OCI-LY1 (cell line): Measurements from ENCODE around the gene RAD51B.

Source experiments
- H2AFZ ChIP-seq: fragments of 200-600 bp; sonication (generic), shearing (Covaris generic); 2 replicates; pipeline ENCODE4 v1.6.0; 2014; ENCODE audit warnings: antibody characterized with exemption, mild to moderate bottlenecking, low read length
- H3F3A ChIP-seq: fragments of 200-600 bp; sonication (generic), shearing (Covaris generic); 2 replicates; pipeline ENCODE4 v1.6.0; 2014; ENCODE audit warnings: mild to moderate bottlenecking, antibody characterized with exemption, low read length, moderate library complexity; ENCODE audit not compliant: insufficient read depth
- H3K27ac ChIP-seq: fragments of 200-600 bp; sonication (generic); 2 replicates; pipeline ENCODE4 v1.5.1; 2014; ENCODE audit warnings: low read length, mixed run types, mild to moderate bottlenecking, low read depth; ENCODE audit not compliant: poor library complexity, severe bottlenecking
- H3K27me3 ChIP-seq: fragments of 200-600 bp; sonication (generic); 2 replicates; pipeline ENCODE4 v1.6.0; 2014; ENCODE audit warnings: antibody characterized with exemption, mild to moderate bottlenecking, low read length, moderate library complexity; ENCODE audit not compliant: insufficient read depth
- H3K36me3 ChIP-seq: fragments of 200-600 bp; sonication (generic); 2 replicates; pipeline ENCODE4 v1.6.1; 2014; ENCODE audit warnings: mild to moderate bottlenecking, antibody characterized with exemption, low read length, moderate library complexity, mixed read lengths; ENCODE audit not compliant: insufficient read depth
- H3K4me1 ChIP-seq: fragments of 200-600 bp; sonication (generic); 2 replicates; pipeline ENCODE4 v1.5.1; 2014; ENCODE audit warnings: mild to moderate bottlenecking, low read length, moderate library complexity; ENCODE audit not compliant: insufficient read depth, severe bottlenecking
- H3K4me2 ChIP-seq: fragments of 200-600 bp; sonication (generic), shearing (Covaris generic); 2 replicates; pipeline ENCODE4 v1.6.1; 2014; ENCODE audit warnings: low read length
- H3K4me3 ChIP-seq: fragments of 200-600 bp; sonication (generic); 2 replicates; pipeline ENCODE4 v1.5.1; 2014; ENCODE audit warnings: low read length, low read depth, mild to moderate bottlenecking, mixed read lengths; ENCODE audit not compliant: poor library complexity, severe bottlenecking
- H3K79me2 ChIP-seq: fragments of 200-600 bp; shearing (Covaris generic); 2 replicates; pipeline ENCODE4 v1.6.1; 2016; ENCODE audit warnings: mixed run types, low read length, mixed read lengths; ENCODE audit not compliant: insufficient read depth
- H3K9ac ChIP-seq: fragments of 200-600 bp; sonication (generic), shearing (Covaris generic); 2 replicates; pipeline ENCODE4 v1.6.1; 2014; ENCODE audit warnings: mild to moderate bottlenecking, low read length, mixed read lengths
- H3K9me2 ChIP-seq: fragments of 200-600 bp; sonication (generic), shearing (Covaris generic); 2 replicates; pipeline ENCODE4 v1.6.1; 2014; ENCODE audit warnings: low read depth, mild to moderate bottlenecking, low read length, mixed read lengths
- H3K9me3 ChIP-seq: fragments of 200-600 bp; shearing (Covaris generic); 2 replicates; pipeline ENCODE4 v1.6.1; 2014; ENCODE audit warnings: low read length, mixed read lengths
- H4K20me1 ChIP-seq: fragments of 200-600 bp; sonication (generic), shearing (Covaris generic); 2 replicates; pipeline ENCODE4 v1.6.0; 2016; ENCODE audit warnings: mild to moderate bottlenecking, low read length; ENCODE audit not compliant: insufficient read depth
- EZH2 ChIP-seq: fragments of 200-600 bp; sonication (generic), shearing (Covaris generic); IDR thresholded peaks from 2 replicates; pipeline ENCODE4 v1.8.0; 2017; ENCODE audit warnings: borderline replicate concordance, mixed run types, mild to moderate bottlenecking, antibody characterized with exemption, low read length, moderate library complexity, mixed read lengths
- TF ChIP-seq, protein P1 (sequence below): fragments of 200-600 bp; sonication (generic), shearing (Covaris generic); IDR thresholded peaks from 2 replicates; pipeline ENCODE4 v1.5.1; 2017; ENCODE audit warnings: mild to moderate bottlenecking, antibody characterized with exemption, low read length, moderate library complexity, mixed read lengths

RAD51B gene

DNA sequence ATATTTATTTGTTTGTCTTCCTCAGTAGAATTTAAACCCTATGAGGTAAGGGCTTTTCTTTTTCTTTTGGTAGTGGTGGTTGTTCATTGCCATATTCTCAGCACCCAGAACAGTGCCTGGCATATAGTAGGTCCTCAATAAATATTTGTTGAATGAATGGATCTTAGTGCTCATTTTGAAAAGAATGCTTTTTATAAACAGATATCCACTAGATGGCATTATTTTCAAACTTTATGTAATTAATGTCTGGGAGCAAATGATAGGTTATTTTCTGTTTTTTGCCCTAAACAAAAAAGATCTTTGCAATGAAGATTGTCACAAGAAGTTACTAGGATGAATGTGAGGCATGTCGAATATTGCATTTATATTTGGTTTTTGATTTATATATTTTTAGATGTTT lies 64.1 kb downstream of the RAD51B start:
- no peaks in the 10 kb centered on the region for H3K36me3 ChIP-seq
- H3K9ac ChIP-seq: no peak overlapping the region
- no peak overlapping the region for H3K4me3 ChIP-seq
- no peaks in the 10 kb centered on the region for H3K79me2 ChIP-seq
- no peak overlapping the region for H3K27ac ChIP-seq
- H3K9me3 ChIP-seq: no peaks in the 10 kb centered on the region
- no peak overlapping the region for H2AFZ ChIP-seq
- no peaks in the 10 kb centered on the region for H3F3A ChIP-seq
- no peaks in the 10 kb centered on the region for H4K20me1 ChIP-seq
- TF ChIP-seq EZH2: no peak
- TF ChIP-seq, protein P1, sequence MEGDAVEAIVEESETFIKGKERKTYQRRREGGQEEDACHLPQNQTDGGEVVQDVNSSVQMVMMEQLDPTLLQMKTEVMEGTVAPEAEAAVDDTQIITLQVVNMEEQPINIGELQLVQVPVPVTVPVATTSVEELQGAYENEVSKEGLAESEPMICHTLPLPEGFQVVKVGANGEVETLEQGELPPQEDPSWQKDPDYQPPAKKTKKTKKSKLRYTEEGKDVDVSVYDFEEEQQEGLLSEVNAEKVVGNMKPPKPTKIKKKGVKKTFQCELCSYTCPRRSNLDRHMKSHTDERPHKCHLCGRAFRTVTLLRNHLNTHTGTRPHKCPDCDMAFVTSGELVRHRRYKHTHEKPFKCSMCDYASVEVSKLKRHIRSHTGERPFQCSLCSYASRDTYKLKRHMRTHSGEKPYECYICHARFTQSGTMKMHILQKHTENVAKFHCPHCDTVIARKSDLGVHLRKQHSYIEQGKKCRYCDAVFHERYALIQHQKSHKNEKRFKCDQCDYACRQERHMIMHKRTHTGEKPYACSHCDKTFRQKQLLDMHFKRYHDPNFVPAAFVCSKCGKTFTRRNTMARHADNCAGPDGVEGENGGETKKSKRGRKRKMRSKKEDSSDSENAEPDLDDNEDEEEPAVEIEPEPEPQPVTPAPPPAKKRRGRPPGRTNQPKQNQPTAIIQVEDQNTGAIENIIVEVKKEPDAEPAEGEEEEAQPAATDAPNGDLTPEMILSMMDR: peak; percentile 32; the same call in 1 of the 2 replicates
- no peaks in the 10 kb centered on the region for H3K27me3 ChIP-seq
- H3K9me2 ChIP-seq: no peaks in the 10 kb centered on the region
- H3K4me2 ChIP-seq: no peak overlapping the region
- peaks cover 9% of the 10 kb centered on the region for H3K4me1 ChIP-seq

DNA sequence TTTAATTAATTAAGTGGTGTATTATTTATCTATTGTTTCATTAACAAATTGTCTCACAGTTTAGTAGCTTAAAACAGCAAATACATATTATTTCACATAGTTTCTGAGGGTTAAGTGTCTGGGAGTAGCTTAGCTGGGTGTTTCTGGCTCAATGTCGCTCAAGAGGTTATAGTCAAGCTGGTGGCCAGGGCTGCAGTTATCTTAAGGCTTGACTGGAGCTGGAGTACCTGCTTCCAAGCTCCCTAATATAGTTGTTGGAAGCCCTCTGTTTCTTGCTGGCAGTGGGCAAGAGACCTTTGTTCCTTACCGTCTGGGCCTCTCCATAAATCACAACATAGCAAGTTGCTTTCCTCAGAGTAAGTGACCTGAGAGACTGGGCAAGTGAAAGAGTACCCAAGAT lies 66.6 kb downstream of the RAD51B start:
- Histone ChIP-seq H3F3A (no peaks in the 10 kb centered on the region), H3K9ac (no peak overlapping the region)
- no peak for TF ChIP-seq EZH2
- TF ChIP-seq, protein P1: no peak

DNA sequence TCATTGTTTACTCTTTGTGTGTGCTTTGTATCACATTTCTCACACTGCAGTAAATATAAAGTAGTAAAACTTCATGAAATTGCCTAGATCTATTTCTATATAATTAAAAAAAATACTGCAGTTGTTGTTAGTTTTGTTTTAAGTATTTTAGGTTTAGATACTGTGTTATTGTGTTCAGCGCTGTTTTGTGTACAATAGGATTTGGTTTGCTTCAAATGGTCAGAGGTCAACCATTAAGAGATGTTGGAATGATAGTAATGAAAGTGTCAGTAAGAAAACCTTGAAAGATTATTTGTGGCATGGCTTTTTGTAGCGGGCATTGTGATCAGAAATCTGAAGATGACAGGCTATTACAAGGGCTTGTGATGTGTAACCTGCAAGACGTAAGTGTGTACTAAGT lies 67.9 kb downstream of the RAD51B start:
- Histone ChIP-seq H2AFZ (no peak overlapping the region), H3K9me3 (no peaks in the 10 kb centered on the region), H3K9ac (no peak overlapping the region), H3K4me3 (no peak overlapping the region), H3K4me1 (no peaks in the 10 kb centered on the region), H3F3A (no peaks in the 10 kb centered on the region), H3K27me3 (no peaks in the 10 kb centered on the region), H3K79me2 (no peaks in the 10 kb centered on the region), H3K4me2 (no peak overlapping the region), H3K9me2 (no peaks in the 10 kb centered on the region), H3K27ac (no peak overlapping the region), H4K20me1 (no peaks in the 10 kb centered on the region), H3K36me3 (no peaks in the 10 kb centered on the region)
- TF ChIP-seq, protein P1: no peak
- no peak for TF ChIP-seq EZH2

More for the DNA sequence above, 66.6 kb downstream of the RAD51B start:
- Histone ChIP-seq H3K4me1 (peaks cover 4% of the 10 kb centered on the region), H3K4me2 (no peak overlapping the region), H3K27ac (no peak overlapping the region), H3K36me3 (no peaks in the 10 kb centered on the region), H3K4me3 (no peak overlapping the region), H3K27me3 (no peaks in the 10 kb centered on the region), H3K9me3 (no peaks in the 10 kb centered on the region), H3K79me2 (no peaks in the 10 kb centered on the region), H3K9me2 (no peaks in the 10 kb centered on the region), H4K20me1 (no peaks in the 10 kb centered on the region), H2AFZ (no peak overlapping the region)
